Left kidney (tissue), 8 donors: ENCODE results near the gene RAB11B. TPM values are rescaled to one million over a fixed set of nuclear protein-coding genes. Genes with fewer than 3 reads are reported as not detected.
"Not testable (repeated sequence)": the region's sequence is repeated elsewhere in the genome, so short reads cannot be mapped to it uniquely, and the experiment has no call there.

Source experiments
- DNase-seq: peaks from one replicate; pipeline ENCODE4 v3.0.0-alpha.2; 2013
- long read RNA-seq, 8 donors: transcript quantifications; one replicate each; lab custom pipeline, GENCODE V29; 2026
- polyA plus RNA-seq: library from polyadenylated mRNA; unstranded; fragments of 120-200 nt; gene quantifications from one replicate; pipeline ENCODE4 v1.2.1, GENCODE V29; 2013; ENCODE audit not compliant: insufficient read length

The RAB11B gene
- 137 TPM for polyA plus RNA-seq
- long read RNA-seq, donor 1, transcript RAB11B-201 (5 exons, 1,751 nt), result major isoform, 143 of 184 reads
- long read RNA-seq, donor 1, transcript RAB11B-202 (4 exons, 894 nt), result minor isoform, 11 of 184 reads
- long read RNA-seq, donor 1, partial matches to known transcripts, result 29 of 184 reads
- long read RNA-seq, donor 1, other reads (novel, unspliced or antisense), result 0 of 184 reads
- long read RNA-seq, donor 2, transcript RAB11B-202 (4 exons, 894 nt), result minor isoform, 12 of 152 reads
- long read RNA-seq, donor 2, transcript RAB11B-201 (5 exons, 1,751 nt), result major isoform, 121 of 152 reads
- long read RNA-seq, donor 2, partial matches to known transcripts, result 6 of 152 reads
- long read RNA-seq, donor 2, other reads (novel, unspliced or antisense), result 12 of 152 reads
- long read RNA-seq, donor 3, transcript RAB11B-202 (4 exons, 894 nt), result minor isoform, 6 of 93 reads
- long read RNA-seq, donor 3, transcript RAB11B-201 (5 exons, 1,751 nt), result major isoform, 72 of 93 reads
- long read RNA-seq, donor 3, partial matches to known transcripts, result 15 of 93 reads
- long read RNA-seq, donor 3, other reads (novel, unspliced or antisense), result 0 of 93 reads
- long read RNA-seq, donor 4, transcript RAB11B-201 (5 exons, 1,751 nt), result major isoform, 5 of 6 reads
- long read RNA-seq, donor 4, partial matches to known transcripts, result 0 of 6 reads
- long read RNA-seq, donor 4, other reads (novel, unspliced or antisense), result 0 of 6 reads
- long read RNA-seq, donor 5, transcript RAB11B-202 (4 exons, 894 nt), result minor isoform, 12 of 155 reads
- long read RNA-seq, donor 5, transcript RAB11B-201 (5 exons, 1,751 nt), result major isoform, 125 of 155 reads
- long read RNA-seq, donor 5, partial matches to known transcripts, result 16 of 155 reads
- long read RNA-seq, donor 5, other reads (novel, unspliced or antisense), result 0 of 155 reads
- long read RNA-seq, donor 6, transcript RAB11B-202 (4 exons, 894 nt), result minor isoform, 8 of 132 reads
- long read RNA-seq, donor 6, transcript RAB11B-201 (5 exons, 1,751 nt), result major isoform, 103 of 132 reads
- long read RNA-seq, donor 6, partial matches to known transcripts, result 16 of 132 reads
- long read RNA-seq, donor 6, other reads (novel, unspliced or antisense), result 5 of 132 reads
- long read RNA-seq, donor 7, transcript RAB11B-202 (4 exons, 894 nt), result minor isoform, 26 of 190 reads
- long read RNA-seq, donor 7, transcript RAB11B-201 (5 exons, 1,751 nt), result major isoform, 138 of 190 reads
- long read RNA-seq, donor 7, partial matches to known transcripts, result 16 of 190 reads
- long read RNA-seq, donor 7, other reads (novel, unspliced or antisense), result 6 of 190 reads
- long read RNA-seq, donor 8, transcript RAB11B-201 (5 exons, 1,751 nt), result major isoform, 42 of 69 reads
- long read RNA-seq, donor 8, partial matches to known transcripts, result 23 of 69 reads
- long read RNA-seq, donor 8, other reads (novel, unspliced or antisense), result 0 of 69 reads

GRCh38 chr19:8389891-8390616 lies at the start of gene RAB11B:
Gene RAB11B, plus strand, starts transcription at chr19:8390360. Its CDS starts 57 bp downstream, at chr19:8390417.
- peak; percentile 100 for DNase-seq

GRCh38 chr19:8341504-8341903 lies 48.7 kb upstream of the RAB11B start:
- DNase-seq, result not testable (repeated sequence)

GRCh38 chr19:8342316-8342683 lies 47.9 kb upstream of the RAB11B start:
- no peak for DNase-seq

- peak; percentile 93 for DNase-seq
Observed at GRCh38 chr19:8342684-8343482, 47.3 kb upstream of the RAB11B start, which contains the start of gene KANK3. Gene KANK3, minus strand, starts transcription at chr19:8343262. Its CDS starts 5,434 bp downstream, at chr19:8337828.

- DNase-seq, result no peak
Observed at GRCh38 chr19:8343483-8343844, 46.7 kb upstream of the RAB11B start.

- DNase-seq, result not testable (repeated sequence)
Observed at GRCh38 chr19:8349629-8350372, 40.4 kb upstream of the RAB11B start.

- DNase-seq, result peak; percentile 42
Observed at GRCh38 chr19:8352134-8352827, 37.9 kb upstream of the RAB11B start.

- not testable (repeated sequence) for DNase-seq
Observed at GRCh38 chr19:8352845-8353244, 37.3 kb upstream of the RAB11B start.

GRCh38 chr19:8355631-8356402 lies 34.3 kb upstream of the RAB11B start:
- DNase-seq, result no peak

- no peak for DNase-seq
Observed at GRCh38 chr19:8357007-8357521, 33.1 kb upstream of the RAB11B start.

GRCh38 chr19:8358948-8359347 lies 31.2 kb upstream of the RAB11B start:
- no peak for DNase-seq

- DNase-seq, result no peak
Observed at GRCh38 chr19:8360196-8360595, 30.0 kb upstream of the RAB11B start.

GRCh38 chr19:8361921-8362793 lies 28.0 kb upstream of the RAB11B start:
- DNase-seq, result peak; percentile 69

GRCh38 chr19:8363803-8364771 lies 26.1 kb upstream of the RAB11B start, which contains the start of gene ANGPTL4:
Gene ANGPTL4, plus strand, starts transcription at chr19:8364155. Its CDS starts 167 bp downstream, at chr19:8364322.
- peak; percentile 39 for DNase-seq

- DNase-seq, result no peak
Observed at GRCh38 chr19:8366121-8366581, 24.0 kb upstream of the RAB11B start.
